Loucy (cell line): Measurements from ENCODE around the gene SNTA1.

ENCODE experiments used
- H2AFZ ChIP-seq: fragments of 200-600 bp; sonication (generic); 2 replicates; pipeline ENCODE4 v1.6.0; 2016; ENCODE audit warnings: antibody characterized with exemption, mild to moderate bottlenecking, low read length, moderate library complexity
- H3F3A ChIP-seq: fragments of 200-600 bp; 2 replicates; pipeline ENCODE4 v1.6.0; 2016; ENCODE audit warnings: antibody characterized with exemption, low read depth, mild to moderate bottlenecking
- H3K27me3 ChIP-seq: fragments of 200-600 bp; sonication (generic); 2 replicates; pipeline ENCODE4 v1.6.1; 2014; ENCODE audit warnings: low read length, mild to moderate bottlenecking; ENCODE audit not compliant: insufficient read depth, poor library complexity, severe bottlenecking
- H3K36me3 ChIP-seq: fragments of 200-600 bp; sonication (generic); 2 replicates; pipeline ENCODE4 v1.6.1; 2016; ENCODE audit warnings: low read length; ENCODE audit not compliant: insufficient read depth
- H3K4me1 ChIP-seq: fragments of 200-600 bp; sonication (generic); 2 replicates; pipeline ENCODE4 v1.5.1; 2014; ENCODE audit warnings: low read length, mild to moderate bottlenecking; ENCODE audit not compliant: insufficient read depth, poor library complexity, severe bottlenecking
- H3K4me2 ChIP-seq: fragments of 200-600 bp; sonication (generic); 2 replicates; pipeline ENCODE4 v1.6.0; 2014; ENCODE audit warnings: antibody characterized with exemption, low read length, low read depth, mild to moderate bottlenecking; ENCODE audit not compliant: poor library complexity, severe bottlenecking
- H3K4me3 ChIP-seq: fragments of 200-600 bp; sonication (generic); 2 replicates; pipeline ENCODE4 v1.5.1; 2014; ENCODE audit warnings: low read length, mild to moderate bottlenecking, mixed read lengths; ENCODE audit not compliant: poor library complexity, severe bottlenecking
- H3K79me2 ChIP-seq: fragments of 200-600 bp; sonication (generic); 2 replicates; pipeline ENCODE4 v1.6.1; 2014; ENCODE audit warnings: low read length; ENCODE audit not compliant: insufficient read depth
- H3K9ac ChIP-seq: fragments of 200-600 bp; sonication (generic); 2 replicates; pipeline ENCODE4 v1.6.0; 2014; ENCODE audit warnings: mild to moderate bottlenecking, low read depth, low read length, moderate library complexity; ENCODE audit not compliant: poor library complexity, severe bottlenecking
- H3K9me2 ChIP-seq: fragments of 200-600 bp; sonication (generic); replicated peaks from 2 replicates; pipeline ENCODE4 v1.6.1; 2016; ENCODE audit warnings: low read depth, low read length, mixed read lengths
- H3K9me3 ChIP-seq: fragments of 200-600 bp; sonication (generic); 2 replicates; pipeline ENCODE4 v1.6.1; 2014; ENCODE audit warnings: mild to moderate bottlenecking, antibody characterized with exemption, low read length, low read depth; ENCODE audit not compliant: insufficient read depth
- H4K20me1 ChIP-seq: fragments of 200-600 bp; sonication (generic); 2 replicates; pipeline ENCODE4 v1.6.0; 2014; ENCODE audit warnings: antibody characterized with exemption, low read length, mild to moderate bottlenecking; ENCODE audit not compliant: insufficient read depth, poor library complexity, severe bottlenecking
- EZH2phosphoT487 ChIP-seq: fragments of 200-600 bp; IDR thresholded peaks from 2 replicates; pipeline ENCODE4 v1.6.1; 2018; ENCODE audit warnings: antibody characterized with exemption, mild to moderate bottlenecking, moderate library complexity, borderline replicate concordance
- TF ChIP-seq, protein P1 (sequence below): fragments of 200-600 bp; sonication (generic); conservative IDR thresholded peaks from 2 replicates; pipeline ENCODE4 v1.5.1; 2014; ENCODE audit warnings: mild to moderate bottlenecking, antibody characterized with exemption, low read length

The SNTA1 gene

DNA sequence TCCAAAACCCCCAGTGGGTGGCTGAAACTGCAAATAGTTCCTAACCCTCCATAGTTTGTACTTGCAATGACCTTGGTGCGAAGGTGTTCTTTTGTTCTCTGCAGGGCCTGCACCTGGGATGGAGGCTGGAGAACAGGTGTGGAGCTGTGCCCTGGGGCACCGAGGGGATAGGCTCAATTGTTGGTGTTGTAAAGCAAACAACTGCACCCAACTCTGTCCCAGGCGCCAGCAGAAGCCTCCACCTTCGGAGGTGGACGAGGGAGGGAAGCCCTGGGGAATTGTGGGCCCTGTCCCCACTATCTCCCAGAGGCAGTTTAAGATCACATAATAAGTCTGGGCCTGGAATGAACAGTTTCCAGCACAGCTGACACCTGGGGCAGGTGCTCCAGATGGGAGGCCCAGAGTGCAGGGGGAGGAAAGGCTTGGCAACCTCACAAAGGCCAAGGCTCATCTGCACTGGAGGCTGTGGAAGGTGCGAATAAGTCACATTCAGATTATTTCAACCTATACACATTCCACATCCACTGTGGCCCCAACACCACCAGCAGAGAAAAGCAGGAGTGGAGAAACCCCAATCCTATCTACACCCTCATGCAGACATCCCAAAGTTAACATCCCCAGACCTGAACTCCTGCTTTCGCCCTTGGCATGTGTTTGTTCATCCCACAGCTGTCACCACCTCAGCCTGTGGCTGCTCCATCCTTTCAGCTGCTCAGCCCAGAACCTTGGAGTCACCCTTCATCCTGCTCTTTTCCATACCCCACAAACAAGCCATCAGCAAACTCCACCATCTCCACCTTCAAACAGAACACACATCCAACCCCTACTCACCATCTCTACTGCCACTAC lies 34.0 kb upstream of the SNTA1 start:
- no peak overlapping the region for H3K9ac ChIP-seq
- no peaks in the 10 kb centered on the region for H3K36me3 ChIP-seq

DNA sequence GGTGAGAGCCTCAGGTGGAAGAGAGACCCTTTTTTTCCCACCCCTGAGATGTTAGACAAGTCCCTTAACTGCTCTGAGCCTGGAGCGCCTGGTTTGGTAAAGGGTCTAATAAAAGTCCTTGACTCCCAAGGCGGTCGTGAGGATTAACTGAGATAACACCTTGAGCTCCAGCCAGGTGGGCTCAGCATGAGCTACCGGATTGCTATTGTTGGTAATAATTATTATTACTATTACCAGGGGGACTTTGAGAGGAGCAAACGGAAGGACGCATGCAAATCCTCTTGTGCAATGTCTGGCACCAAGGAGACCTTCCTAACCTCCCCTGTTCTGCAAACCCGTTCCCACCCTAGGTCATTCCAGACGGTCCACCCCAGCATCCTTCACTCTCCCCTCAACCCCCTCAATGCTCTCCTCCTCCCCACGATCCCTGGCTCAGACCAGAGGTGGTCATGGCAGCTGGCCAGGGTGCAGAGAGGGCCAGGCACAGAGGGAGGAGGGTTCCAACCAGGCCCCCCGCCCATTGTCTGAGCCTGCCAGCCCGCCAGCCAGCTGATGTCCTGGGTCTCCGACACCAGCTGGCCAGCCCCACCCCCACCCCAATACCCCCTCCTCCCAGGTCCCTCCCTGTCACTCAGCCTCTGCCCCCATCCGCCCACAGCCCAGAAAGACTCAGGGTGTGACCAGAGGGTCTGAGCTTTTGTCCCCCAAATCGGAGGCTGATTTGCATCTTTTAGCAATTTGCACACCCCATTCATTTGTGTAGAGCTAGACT lies 32.0 kb upstream of the SNTA1 start:
- Histone ChIP-seq H4K20me1 (no peaks in the 10 kb centered on the region), H3K9ac (no peak overlapping the region), H2AFZ (no peak overlapping the region), H3K27me3 (no peaks in the 10 kb centered on the region), H3K36me3 (no peaks in the 10 kb centered on the region), H3K9me3 (no peaks in the 10 kb centered on the region), H3K4me3 (no peak overlapping the region), H3K4me2 (no peak overlapping the region), H3F3A (no peaks in the 10 kb centered on the region), H3K79me2 (no peaks in the 10 kb centered on the region), H3K9me2 (no peaks in the 10 kb centered on the region), H3K4me1 (no peaks in the 10 kb centered on the region)
- TF ChIP-seq, protein P1, sequence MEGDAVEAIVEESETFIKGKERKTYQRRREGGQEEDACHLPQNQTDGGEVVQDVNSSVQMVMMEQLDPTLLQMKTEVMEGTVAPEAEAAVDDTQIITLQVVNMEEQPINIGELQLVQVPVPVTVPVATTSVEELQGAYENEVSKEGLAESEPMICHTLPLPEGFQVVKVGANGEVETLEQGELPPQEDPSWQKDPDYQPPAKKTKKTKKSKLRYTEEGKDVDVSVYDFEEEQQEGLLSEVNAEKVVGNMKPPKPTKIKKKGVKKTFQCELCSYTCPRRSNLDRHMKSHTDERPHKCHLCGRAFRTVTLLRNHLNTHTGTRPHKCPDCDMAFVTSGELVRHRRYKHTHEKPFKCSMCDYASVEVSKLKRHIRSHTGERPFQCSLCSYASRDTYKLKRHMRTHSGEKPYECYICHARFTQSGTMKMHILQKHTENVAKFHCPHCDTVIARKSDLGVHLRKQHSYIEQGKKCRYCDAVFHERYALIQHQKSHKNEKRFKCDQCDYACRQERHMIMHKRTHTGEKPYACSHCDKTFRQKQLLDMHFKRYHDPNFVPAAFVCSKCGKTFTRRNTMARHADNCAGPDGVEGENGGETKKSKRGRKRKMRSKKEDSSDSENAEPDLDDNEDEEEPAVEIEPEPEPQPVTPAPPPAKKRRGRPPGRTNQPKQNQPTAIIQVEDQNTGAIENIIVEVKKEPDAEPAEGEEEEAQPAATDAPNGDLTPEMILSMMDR = no peak
- no peak for TF ChIP-seq EZH2phosphoT487

More for the DNA sequence above, 34.0 kb upstream of the SNTA1 start:
- no peaks in the 10 kb centered on the region for H3K9me2 ChIP-seq
- no peaks in the 10 kb centered on the region for H3F3A ChIP-seq
- H4K20me1 ChIP-seq = no peaks in the 10 kb centered on the region
- H2AFZ ChIP-seq = no peak overlapping the region
- H3K4me3 ChIP-seq = no peak overlapping the region
- no peaks in the 10 kb centered on the region for H3K27me3 ChIP-seq
- no peak for TF ChIP-seq EZH2phosphoT487
- TF ChIP-seq, protein P1 = no peak
- no peak overlapping the region for H3K4me2 ChIP-seq
- H3K9me3 ChIP-seq = no peaks in the 10 kb centered on the region
- H3K79me2 ChIP-seq = no peaks in the 10 kb centered on the region
- no peaks in the 10 kb centered on the region for H3K4me1 ChIP-seq

DNA sequence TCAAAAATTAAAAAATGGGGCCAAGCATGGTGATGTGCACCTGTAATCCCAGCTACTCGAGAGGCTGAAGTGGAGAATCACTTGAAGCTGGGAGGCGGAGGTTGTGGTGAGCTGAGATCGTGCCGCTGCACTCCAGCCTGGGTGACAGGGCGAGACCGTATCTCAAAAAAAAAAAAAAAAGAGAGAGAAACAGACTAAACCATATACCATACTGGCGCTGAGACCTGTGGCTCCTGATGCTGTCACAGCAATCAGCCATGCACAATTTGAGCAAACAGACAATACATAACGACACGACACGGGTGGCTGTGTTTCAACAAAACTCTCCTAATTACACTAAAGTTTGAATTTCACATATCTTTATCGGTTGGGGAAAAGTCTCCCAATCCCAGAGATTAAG lies 31.4 kb upstream of the SNTA1 start:
- TF ChIP-seq EZH2phosphoT487 = no peak
- TF ChIP-seq, protein P1 = no peak

More for the DNA sequence above, 31.4 kb upstream of the SNTA1 start:
- H3K79me2 ChIP-seq = no peaks in the 10 kb centered on the region
- no peak overlapping the region for H2AFZ ChIP-seq
- H3F3A ChIP-seq = no peaks in the 10 kb centered on the region
- no peak overlapping the region for H3K9ac ChIP-seq
- no peak overlapping the region for H3K4me2 ChIP-seq
- H3K36me3 ChIP-seq = no peaks in the 10 kb centered on the region
- no peaks in the 10 kb centered on the region for H3K4me1 ChIP-seq
- H3K9me2 ChIP-seq = no peaks in the 10 kb centered on the region
- no peaks in the 10 kb centered on the region for H4K20me1 ChIP-seq
- H3K27me3 ChIP-seq = no peaks in the 10 kb centered on the region
- H3K9me3 ChIP-seq = no peaks in the 10 kb centered on the region
- H3K4me3 ChIP-seq = no peak overlapping the region
